ENCODE measurements around the gene SLC16A11.

DNA sequence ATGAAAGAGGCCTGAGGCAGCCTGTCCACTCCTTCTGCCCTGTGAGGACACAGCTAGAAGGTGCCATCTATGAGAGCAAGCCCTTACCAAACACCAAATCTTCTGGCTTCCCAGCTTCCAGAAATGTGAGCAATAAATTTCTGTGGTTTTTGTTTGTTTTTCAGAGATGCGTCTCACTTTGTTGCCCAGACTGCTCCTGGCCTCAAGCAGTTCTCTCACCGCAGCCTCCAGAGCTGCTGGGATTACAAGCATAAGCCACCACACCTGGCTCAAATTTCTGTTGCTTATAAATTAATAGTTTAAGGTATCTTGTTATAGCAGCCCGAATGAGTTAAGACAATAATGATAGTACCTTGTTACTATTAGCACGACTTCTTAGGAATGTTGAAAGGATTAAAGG, 12.5 kb upstream of the SLC16A11 start:
- TF ChIP-seq, protein P1, sequence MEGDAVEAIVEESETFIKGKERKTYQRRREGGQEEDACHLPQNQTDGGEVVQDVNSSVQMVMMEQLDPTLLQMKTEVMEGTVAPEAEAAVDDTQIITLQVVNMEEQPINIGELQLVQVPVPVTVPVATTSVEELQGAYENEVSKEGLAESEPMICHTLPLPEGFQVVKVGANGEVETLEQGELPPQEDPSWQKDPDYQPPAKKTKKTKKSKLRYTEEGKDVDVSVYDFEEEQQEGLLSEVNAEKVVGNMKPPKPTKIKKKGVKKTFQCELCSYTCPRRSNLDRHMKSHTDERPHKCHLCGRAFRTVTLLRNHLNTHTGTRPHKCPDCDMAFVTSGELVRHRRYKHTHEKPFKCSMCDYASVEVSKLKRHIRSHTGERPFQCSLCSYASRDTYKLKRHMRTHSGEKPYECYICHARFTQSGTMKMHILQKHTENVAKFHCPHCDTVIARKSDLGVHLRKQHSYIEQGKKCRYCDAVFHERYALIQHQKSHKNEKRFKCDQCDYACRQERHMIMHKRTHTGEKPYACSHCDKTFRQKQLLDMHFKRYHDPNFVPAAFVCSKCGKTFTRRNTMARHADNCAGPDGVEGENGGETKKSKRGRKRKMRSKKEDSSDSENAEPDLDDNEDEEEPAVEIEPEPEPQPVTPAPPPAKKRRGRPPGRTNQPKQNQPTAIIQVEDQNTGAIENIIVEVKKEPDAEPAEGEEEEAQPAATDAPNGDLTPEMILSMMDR (IDR thresholded peaks at IDR 0.05): no peak
- TF ChIP-seq POLR2A (IDR thresholded peaks at IDR 0.05): no peak
